GM23338 (cell line): Measurements from ENCODE around the gene MAP4. TPM values are rescaled to one million over a fixed set of nuclear protein-coding genes. Genes with fewer than 3 reads are reported as not detected.

Source experiments
- ATAC-seq: fragments of 200-7000 bp; cut with Tn5 transposase; 3 replicates; pipeline ENCODE4 v1.9.1; 2020
- DNase-seq: peaks from one replicate; pipeline ENCODE4 v3.0.0-alpha.2; 2015; ENCODE audit warnings: low spot score
- H2AFZ ChIP-seq: fragments of 200-600 bp; sonication (generic); 2 replicates; pipeline ENCODE4 v1.8.0; 2016; ENCODE audit warnings: antibody characterized with exemption, mild to moderate bottlenecking, moderate library complexity
- H3F3A ChIP-seq: fragments of 200-600 bp; sonication (generic); replicated peaks from 2 replicates; pipeline ENCODE4 v1.8.0; 2017; ENCODE audit warnings: antibody characterized with exemption, mixed run types, low read depth
- H3K27ac ChIP-seq: fragments of 200-600 bp; sonication (generic); 2 replicates; pipeline ENCODE4 v1.6.1; 2016; ENCODE audit warnings: low read depth
- H3K27me3 ChIP-seq: fragments of 200-600 bp; sonication (generic); 2 replicates; pipeline ENCODE4 v1.8.0; 2016; ENCODE audit warnings: mild to moderate bottlenecking, mixed run types, moderate library complexity; ENCODE audit not compliant: insufficient read depth
- H3K36me3 ChIP-seq: fragments of 200-600 bp; sonication (generic); 2 replicates; pipeline ENCODE4 v1.8.0; 2016; ENCODE audit warnings: mild to moderate bottlenecking; ENCODE audit not compliant: insufficient read depth
- H3K4me1 ChIP-seq: fragments of 200-600 bp; sonication (generic); 2 replicates; pipeline ENCODE4 v1.8.0; 2016; ENCODE audit warnings: mild to moderate bottlenecking, moderate library complexity; ENCODE audit not compliant: insufficient read depth
- H3K4me2 ChIP-seq: fragments of 200-600 bp; sonication (generic); 2 replicates; pipeline ENCODE4 v1.7.1; 2017; ENCODE audit warnings: mixed run types
- H3K4me3 ChIP-seq: fragments of 200-600 bp; sonication (generic); 2 replicates; pipeline ENCODE4 v1.6.1; 2016; ENCODE audit warnings: mixed run types
- H3K79me2 ChIP-seq: fragments of 200-600 bp; sonication (generic); replicated peaks from 2 replicates; pipeline ENCODE4 v1.8.0; 2017; ENCODE audit warnings: mild to moderate bottlenecking; ENCODE audit not compliant: insufficient read depth
- H3K9me2 ChIP-seq: fragments of 200-600 bp; sonication (generic); 2 replicates; pipeline ENCODE4 v1.8.0; 2017; ENCODE audit not compliant: insufficient read depth
- H4K20me1 ChIP-seq: fragments of 200-600 bp; sonication (generic); replicated peaks from 2 replicates; pipeline ENCODE4 v1.8.0; 2017; ENCODE audit warnings: mild to moderate bottlenecking; ENCODE audit not compliant: insufficient read depth
- H3K27ac Mint-ChIP-seq: 2 replicates; pipeline ENCODE4 v1.8.0; 2020; ENCODE audit warnings: inconsistent platforms, mild to moderate bottlenecking, moderate library complexity, mixed read lengths
- H3K27me3 Mint-ChIP-seq: 3 replicates; pipeline ENCODE4 v1.8.0; 2022; ENCODE audit warnings: low read depth, mild to moderate bottlenecking, moderate library complexity, mixed read lengths, inconsistent platforms; ENCODE audit not compliant: insufficient read depth, poor library complexity
- H3K36me3 Mint-ChIP-seq: 3 replicates; pipeline ENCODE4 v1.8.0; 2021; ENCODE audit warnings: low read depth, mild to moderate bottlenecking, inconsistent platforms, moderate library complexity, mixed read lengths
- H3K4me1 Mint-ChIP-seq: 3 replicates; pipeline ENCODE4 v1.8.0; 2020; ENCODE audit warnings: mild to moderate bottlenecking, inconsistent platforms, mixed read lengths
- H3K4me3 Mint-ChIP-seq: 3 replicates; pipeline ENCODE4 v1.8.0; 2021; ENCODE audit warnings: moderate library complexity, mild to moderate bottlenecking, inconsistent platforms, mixed read lengths
- H3K9me3 Mint-ChIP-seq: 3 replicates; pipeline ENCODE4 v1.8.0; 2020; ENCODE audit warnings: moderate library complexity, mild to moderate bottlenecking, inconsistent platforms, mixed read lengths
- CREB1 ChIP-seq: fragments of 250-450 bp; sonication (Bioruptor Pico); IDR thresholded peaks from 2 replicates; pipeline ENCODE4 v1.5.0; 2020; ENCODE audit warnings: low read depth, mild to moderate bottlenecking, moderate library complexity
- CTCF ChIP-seq, 2 experiments: fragments of 200-600 bp in 1 of 2; sonication (generic) in 1 of 2; conservative IDR thresholded peaks; 2 replicates each; pipeline versions ENCODE4 v1.5.1 to v1.6.1; 2016 to 2017; ENCODE audit warnings: antibody characterized with exemption in 2 of 2, low read depth in 2 of 2, mild to moderate bottlenecking in 2 of 2, moderate library complexity in 1 of 2
- ETS1 ChIP-seq: IDR thresholded peaks from 2 replicates; pipeline ENCODE4 v1.6.1; 2016; ENCODE audit warnings: antibody characterized with exemption
- EZH2 ChIP-seq: fragments of 200-600 bp; sonication (generic); IDR thresholded peaks from one replicate; pipeline ENCODE4 v1.8.0; 2017; ENCODE audit warnings: antibody characterized with exemption, mild to moderate bottlenecking, low read depth; ENCODE audit not compliant: unreplicated experiment
- EZH2phosphoT487 ChIP-seq: fragments of 200-600 bp; sonication (generic); IDR thresholded peaks from one replicate; pipeline ENCODE4 v1.8.1; 2018; ENCODE audit warnings: antibody characterized with exemption; ENCODE audit not compliant: unreplicated experiment
- JUNB ChIP-seq: IDR thresholded peaks from one replicate; pipeline ENCODE4 v1.6.1; 2016; ENCODE audit warnings: antibody characterized with exemption; ENCODE audit not compliant: unreplicated experiment
- NANOG ChIP-seq: IDR thresholded peaks from 2 replicates; pipeline ENCODE4 v1.6.1; 2016; ENCODE audit warnings: antibody characterized with exemption, borderline replicate concordance
- POLR2AphosphoS5 ChIP-seq: IDR thresholded peaks from 2 replicates; pipeline ENCODE4 v1.6.1; 2016; ENCODE audit warnings: antibody characterized with exemption, low read depth
- REST ChIP-seq: IDR thresholded peaks from one replicate; pipeline ENCODE4 v1.6.1; 2018; ENCODE audit warnings: antibody characterized with exemption; ENCODE audit not compliant: unreplicated experiment
- STAT1 ChIP-seq: IDR thresholded peaks from one replicate; pipeline ENCODE4 v1.6.1; 2016; ENCODE audit warnings: antibody characterized with exemption; ENCODE audit not compliant: unreplicated experiment
- ZNF114 ChIP-seq: fragments of 250-450 bp; sonication (Bioruptor Pico); IDR thresholded peaks from 2 replicates; pipeline ENCODE4 v1.5.0; 2020; ENCODE audit warnings: mild to moderate bottlenecking, moderate library complexity
- ZNF331 ChIP-seq: fragments of 250-450 bp; sonication (Bioruptor Pico); IDR thresholded peaks from 2 replicates; pipeline ENCODE4 v1.5.0; 2020; ENCODE audit warnings: low read depth, mild to moderate bottlenecking, moderate library complexity
- ZNF462 ChIP-seq: fragments of 250-450 bp; sonication (Bioruptor Pico); IDR thresholded peaks from 2 replicates; pipeline ENCODE4 v1.5.0; 2020; ENCODE audit warnings: mild to moderate bottlenecking, moderate library complexity
- polyA plus RNA-seq: library from polyadenylated mRNA; unstranded; fragments of >200 nt; fragmentation: Nextera tagmentation; extraction: Ambion mirVana; gene quantifications from 2 replicates; pipeline ENCODE4 v1.2.1, GENCODE V29; 2016
- total RNA-seq: library from RNA; depleted of rRNA; stranded (reverse); fragments of >200 nt; shearing (Covaris generic); gene quantifications from 2 replicates; pipeline ENCODE4 v1.2.3, GENCODE V29; 2014

The MAP4 gene
- total and polyA plus RNA-seq, 2 experiments from 2014 or later: 103 to 113 TPM

DNA sequence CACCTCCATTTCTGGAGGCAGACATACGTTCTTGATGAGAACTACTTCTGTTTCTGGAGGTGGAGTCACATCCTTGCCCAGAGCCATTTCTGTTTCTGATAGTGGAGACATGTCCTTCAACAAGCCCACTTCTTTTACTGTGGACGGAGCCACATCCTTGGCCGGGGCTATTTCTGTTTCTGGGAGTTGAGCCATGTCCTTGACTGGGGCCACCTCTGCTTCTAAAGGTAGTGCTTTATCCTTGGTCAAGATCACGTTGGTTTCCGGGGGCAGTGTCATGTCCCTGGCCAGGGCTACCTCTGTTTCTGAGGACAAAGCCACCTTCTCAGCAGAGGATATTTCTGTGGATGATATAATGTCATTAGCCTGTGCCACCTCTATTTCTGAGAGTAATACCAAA, 100.0 kb downstream of the MAP4 start:
- Histone ChIP-seq H3F3A (no peaks in the 10 kb centered on the region), H3K4me3 (no peak overlapping the region), H3K9me2 (no peaks in the 10 kb centered on the region), H3K27me3 (no peaks in the 10 kb centered on the region), H3K27ac (no peak overlapping the region), H3K36me3 (peaks cover 37% of the 10 kb centered on the region), H2AFZ (no peak overlapping the region), H3K79me2 (no peaks in the 10 kb centered on the region), H3K4me2 (no peak overlapping the region), H4K20me1 (no peaks in the 10 kb centered on the region; the same call in 1 of the 2 replicates), H3K4me1 (no peaks in the 10 kb centered on the region)
- no peak overlapping the region for H3K27ac Mint-ChIP-seq
- H3K4me3 Mint-ChIP-seq: no peak overlapping the region
- no peak for DNase-seq
- no peak for ATAC-seq
- H3K36me3 Mint-ChIP-seq: peaks cover 43% of the 10 kb centered on the region
- peaks cover 6% of the 10 kb centered on the region for H3K27me3 Mint-ChIP-seq
- TF ChIP-seq STAT1 (no peak), JUNB (no peak), ETS1 (no peak), EZH2phosphoT487 (no peak), CTCF (conservative IDR thresholded peaks at IDR 0.05; ENCODE audit: low read depth in 2 of 2) (no peak), ZNF462 (no peak), ZNF114 (CRISPR knock-in tag) (no peak), NANOG (no peak), ZNF331 (CRISPR knock-in tag) (no peak), POLR2AphosphoS5 (no peak), EZH2 (no peak), REST (no peak), CREB1 (CRISPR knock-in tag) (no peak)
- H3K4me1 Mint-ChIP-seq: 0 out of 3 replicates have a peak, but pooled peaks cover under 1% of the 10 kb centered on the region
- H3K9me3 Mint-ChIP-seq: no peaks in the 10 kb centered on the region
